SK-N-SH (cell line): ENCODE data around the gene RASA3.

Source experiments
- CTCF ChIP-seq: fragments of 200-600 bp; sonication (generic); IDR thresholded peaks from 2 replicates; pipeline ENCODE4 v1.6.1; 2017; ENCODE audit warnings: antibody characterized with exemption, mild to moderate bottlenecking, moderate library complexity
- FOXM1 ChIP-seq: IDR thresholded peaks from 2 replicates; pipeline ENCODE4 v1.4.0; 2012; ENCODE audit warnings: low read depth, mild to moderate bottlenecking
- JUND ChIP-seq: IDR thresholded peaks from 2 replicates; pipeline ENCODE4 v1.4.0; 2012
- POLR2AphosphoS5 ChIP-seq: IDR thresholded peaks from 2 replicates; pipeline ENCODE4 v1.6.1; 2012; ENCODE audit warnings: low read depth, low read length
- RFX5 ChIP-seq: IDR thresholded peaks from 2 replicates; pipeline ENCODE4 v1.6.1; 2012; ENCODE audit warnings: mild to moderate bottlenecking, improper control_type of control experiment, low read length
- SMC3 ChIP-seq: IDR thresholded peaks from 2 replicates; pipeline ENCODE4 v1.6.1; 2012; ENCODE audit warnings: low read depth, low read length, improper control_type of control experiment
- TAF1 ChIP-seq: IDR thresholded peaks from 2 replicates; pipeline ENCODE4 v1.6.1; 2012; ENCODE audit warnings: low read depth, mild to moderate bottlenecking, low read length, moderate library complexity, borderline replicate concordance
- USF1 ChIP-seq: IDR thresholded peaks from 2 replicates; pipeline ENCODE4 v1.4.0; 2012; ENCODE audit warnings: low read depth, borderline replicate concordance
- YY1 ChIP-seq: IDR thresholded peaks from 2 replicates; pipeline ENCODE4 v1.4.0; 2012; ENCODE audit warnings: low read depth, mild to moderate bottlenecking

- TF ChIP-seq POLR2AphosphoS5 (no peak), USF1 (no peak), CTCF (no peak), FOXM1 (no peak), SMC3 (no peak), TAF1 (no peak), RFX5 (no peak), YY1 (no peak), JUND (no peak)
Observed at GRCh38 chr13:114164053-114164452, 31.6 kb upstream of the RASA3 start.
